Common myeloid progenitor, CD34-positive (primary cell): Measurements from ENCODE around the gene ERBB4.

Experiments used
- CTCF ChIA-PET: fragments of 350-600 bp; sonication (Branson Sonifier 250); formaldehyde crosslinking; loops from one replicate; lab custom pipeline; 2021; ENCODE audit warnings: antibody characterized with exemption; lab: Charles Lee
- POLR2A ChIA-PET: fragments of 350-600 bp; sonication (Branson Sonifier 250); formaldehyde crosslinking; loops from one replicate; lab custom pipeline; 2021; ENCODE audit warnings: antibody characterized with exemption; lab: Charles Lee
- DNase-seq, 3 donors: peaks; one replicate each; pipeline versions ENCODE4 v3.0.0 to v3.0.0-alpha.2; 2013
- H3K27ac ChIP-seq, 2 experiments: 1 replicate in 1 of 2; 2 replicates in 1 of 2; pipeline ENCODE4 v1.7.0; 2013; ENCODE audit warnings: inconsistent platforms in 2 of 2, low read length in 2 of 2, mild to moderate bottlenecking in 2 of 2, low read depth in 1 of 2, moderate library complexity in 1 of 2; ENCODE audit not compliant: severe bottlenecking in 2 of 2, insufficient read depth in 1 of 2, poor library complexity in 1 of 2
- H3K27me3 ChIP-seq, 5 experiments: replicated peaks in 2 of 5; 1 replicate in 3 of 5; 2 replicates in 2 of 5; pipeline versions ENCODE4 v1.6.1 to v1.7.0; 2013; ENCODE audit warnings: low read length in 4 of 5, mild to moderate bottlenecking in 2 of 5, moderate library complexity in 2 of 5, inconsistent platforms in 1 of 5; ENCODE audit not compliant: insufficient read depth in 5 of 5, control insufficient read depth in 4 of 5
- H3K36me3 ChIP-seq, 4 experiments: 1 replicate in 2 of 4; 2 replicates in 2 of 4; pipeline versions ENCODE4 v1.6.1 to v1.7.0; 2013; ENCODE audit warnings: low read length in 3 of 4, control low read depth in 1 of 4, mild to moderate bottlenecking in 1 of 4; ENCODE audit not compliant: control insufficient read depth in 4 of 4, insufficient read depth in 4 of 4
- H3K4me1 ChIP-seq, 4 experiments: 1 replicate in 3 of 4; 2 replicates in 1 of 4; pipeline versions ENCODE4 v1.6.1 to v1.7.1; 2013; ENCODE audit warnings: low read length in 3 of 4, mild to moderate bottlenecking in 3 of 4, control low read depth in 1 of 4, inconsistent platforms in 1 of 4, moderate library complexity in 1 of 4; ENCODE audit not compliant: control insufficient read depth in 4 of 4, insufficient read depth in 4 of 4; ENCODE audit errors: control extremely low read depth in 1 of 4
- H3K4me3 ChIP-seq, 7 experiments: 1 replicate in 4 of 7; 2 replicates in 3 of 7; pipeline versions ENCODE4 v1.5.1 to v1.7.0; 2013; ENCODE audit warnings: mild to moderate bottlenecking in 7 of 7, low read length in 6 of 7, moderate library complexity in 6 of 7, inconsistent platforms in 2 of 7, low read depth in 2 of 7, control low read depth in 1 of 7; ENCODE audit not compliant: insufficient read depth in 4 of 7, control insufficient read depth in 1 of 7; ENCODE audit errors: extremely low read depth in 1 of 7
- H3K9me3 ChIP-seq, 5 experiments: 1 replicate in 4 of 5; 2 replicates in 1 of 5; pipeline versions ENCODE4 v1.6.1 to v1.7.1; 2013; ENCODE audit warnings: low read length in 4 of 5, mild to moderate bottlenecking in 2 of 5, inconsistent platforms in 1 of 5, low read depth in 1 of 5, moderate library complexity in 1 of 5; ENCODE audit not compliant: control insufficient read depth in 4 of 5, insufficient read depth in 2 of 5; ENCODE audit errors: control extremely low read depth in 1 of 5
- WGBS: methylation state at CpG from one replicate; pipeline ENCODE4 v1.1.5; 2013; ENCODE audit not compliant: insufficient coverage; 5-methylcytosine and 5-hydroxymethylcytosine counted together

ERBB4 gene

DNA sequence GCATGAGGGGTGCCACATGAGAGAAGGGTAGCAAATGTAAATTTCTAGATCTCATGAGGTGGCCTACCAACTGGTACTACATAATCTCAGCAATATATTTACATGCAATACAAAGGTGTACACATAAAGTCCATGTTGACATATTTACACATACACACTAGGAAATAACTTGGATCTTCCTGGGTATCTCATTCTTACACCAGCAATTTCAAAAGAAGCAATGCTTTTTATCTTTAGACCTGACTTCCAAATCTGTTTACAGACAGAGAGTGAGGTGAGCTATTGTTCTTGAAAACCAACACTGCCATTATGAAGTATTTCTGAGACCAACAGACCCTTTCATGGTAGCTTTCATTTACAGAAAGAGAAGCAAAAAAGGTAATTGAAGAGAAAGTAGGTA, 184.2 kb downstream of the ERBB4 start:
- H3K27me3 ChIP-seq, result no peaks in the 10 kb centered on the region
- POLR2A ChIA-PET, result no interaction called here

DNA sequence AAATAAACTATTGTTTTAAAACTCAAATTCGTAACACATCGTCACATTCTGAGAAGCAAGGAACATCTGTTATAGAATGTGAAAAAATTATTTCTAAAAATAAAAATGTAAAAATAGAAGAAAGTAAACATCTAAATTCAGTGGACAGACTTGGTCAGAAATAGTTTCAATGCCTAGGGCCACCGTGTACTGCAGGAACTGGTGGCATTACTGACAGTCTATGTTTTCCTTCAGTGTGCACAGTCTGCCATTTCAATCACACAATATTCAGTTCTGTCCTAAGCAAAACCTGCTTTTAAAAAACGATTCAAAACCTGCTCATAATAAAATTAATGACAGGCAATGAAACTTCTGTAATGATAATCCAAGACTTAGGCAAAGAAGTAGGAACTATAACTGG, 190.1 kb downstream of the ERBB4 start:
- Histone ChIP-seq H3K27me3 (no peaks in the 10 kb centered on the region), H3K4me3 (no peak overlapping the region), H3K36me3 (no peaks in the 10 kb centered on the region), H3K4me1 (no peaks in the 10 kb centered on the region), H3K9me3 (no peaks in the 10 kb centered on the region), H3K27ac (no peak overlapping the region)
- 89% methylated on average over 1 of the region's 4 CpGs for WGBS
- ChIA-PET CTCF (no interaction called here), POLR2A (no interaction called here)
- no peak for DNase-seq

More for the DNA sequence above, 184.2 kb downstream of the ERBB4 start:
- DNase-seq, result no peak
- no peak overlapping the region for H3K4me3 ChIP-seq
- no peaks in the 10 kb centered on the region for H3K36me3 ChIP-seq
- H3K27ac ChIP-seq, result no peak overlapping the region
- CTCF ChIA-PET, result no interaction called here
- H3K9me3 ChIP-seq, result no peaks in the 10 kb centered on the region
- no peaks in the 10 kb centered on the region for H3K4me1 ChIP-seq

GRCh38 chr2:212346865-212347264, 191.7 kb downstream of the ERBB4 start:
- WGBS, result no CpG with 5 or more reads among the region's 2 CpGs

GRCh38 chr2:212345966-212346365, 192.6 kb downstream of the ERBB4 start:
- ChIA-PET POLR2A (no interaction called here), CTCF (no interaction called here)
- no peaks in the 10 kb centered on the region for H3K9me3 ChIP-seq
- no CpG with 5 or more reads among the region's 1 CpG for WGBS
- DNase-seq, result no peak
- H3K4me3 ChIP-seq, result no peak overlapping the region
- no peak overlapping the region for H3K27ac ChIP-seq
- H3K27me3 ChIP-seq, result no peaks in the 10 kb centered on the region
- no peaks in the 10 kb centered on the region for H3K36me3 ChIP-seq
- no peaks in the 10 kb centered on the region for H3K4me1 ChIP-seq

More at GRCh38 chr2:212346865-212347264, 191.7 kb downstream of the ERBB4 start:
- Histone ChIP-seq H3K4me3 (no peak overlapping the region), H3K4me1 (no peaks in the 10 kb centered on the region), H3K36me3 (no peaks in the 10 kb centered on the region), H3K27ac (no peak overlapping the region), H3K27me3 (no peaks in the 10 kb centered on the region), H3K9me3 (no peaks in the 10 kb centered on the region)
- no peak for DNase-seq
- ChIA-PET CTCF (no interaction called here), POLR2A (no interaction called here)

DNA sequence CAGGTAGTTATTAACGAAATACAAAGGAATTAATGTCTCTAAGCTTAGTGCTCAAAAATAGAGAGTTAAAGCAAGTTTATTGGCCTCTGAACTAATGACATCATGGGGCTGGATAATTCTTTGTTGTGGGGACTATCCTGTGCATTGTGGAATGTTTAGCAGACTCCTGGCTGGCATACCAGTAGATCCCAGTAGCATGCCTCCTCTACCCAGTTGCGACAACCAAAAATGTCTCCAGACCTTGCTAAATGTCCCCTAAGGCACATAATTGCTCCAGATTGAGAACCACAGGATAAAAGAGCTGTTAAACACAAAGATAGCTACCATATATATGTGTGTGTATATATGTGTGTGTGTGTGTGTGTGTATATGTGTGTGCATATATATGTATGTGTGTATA, 194.5 kb downstream of the ERBB4 start:
- CTCF ChIA-PET, result no interaction called here
- Histone ChIP-seq H3K4me1 (no peaks in the 10 kb centered on the region), H3K27me3 (no peaks in the 10 kb centered on the region), H3K9me3 (no peaks in the 10 kb centered on the region), H3K27ac (no peak overlapping the region), H3K36me3 (no peaks in the 10 kb centered on the region), H3K4me3 (no peak overlapping the region)
- no CpG with 5 or more reads among the region's 2 CpGs for WGBS
- no peak for DNase-seq
- POLR2A ChIA-PET, result no interaction called here

- DNase-seq, result no peak
- no peak overlapping the region for H3K4me3 ChIP-seq
- no peaks in the 10 kb centered on the region for H3K4me1 ChIP-seq
- H3K27me3 ChIP-seq, result no peaks in the 10 kb centered on the region
- no peak overlapping the region for H3K27ac ChIP-seq
- ChIA-PET CTCF (no interaction called here), POLR2A (no interaction called here)
- no peaks in the 10 kb centered on the region for H3K9me3 ChIP-seq
- H3K36me3 ChIP-seq, result no peaks in the 10 kb centered on the region
- WGBS, result no CpG with 5 or more reads among the region's 2 CpGs
These were observed 195.4 kb downstream of the ERBB4 start for GRCh38 chr2:212343167-212343566.

DNA sequence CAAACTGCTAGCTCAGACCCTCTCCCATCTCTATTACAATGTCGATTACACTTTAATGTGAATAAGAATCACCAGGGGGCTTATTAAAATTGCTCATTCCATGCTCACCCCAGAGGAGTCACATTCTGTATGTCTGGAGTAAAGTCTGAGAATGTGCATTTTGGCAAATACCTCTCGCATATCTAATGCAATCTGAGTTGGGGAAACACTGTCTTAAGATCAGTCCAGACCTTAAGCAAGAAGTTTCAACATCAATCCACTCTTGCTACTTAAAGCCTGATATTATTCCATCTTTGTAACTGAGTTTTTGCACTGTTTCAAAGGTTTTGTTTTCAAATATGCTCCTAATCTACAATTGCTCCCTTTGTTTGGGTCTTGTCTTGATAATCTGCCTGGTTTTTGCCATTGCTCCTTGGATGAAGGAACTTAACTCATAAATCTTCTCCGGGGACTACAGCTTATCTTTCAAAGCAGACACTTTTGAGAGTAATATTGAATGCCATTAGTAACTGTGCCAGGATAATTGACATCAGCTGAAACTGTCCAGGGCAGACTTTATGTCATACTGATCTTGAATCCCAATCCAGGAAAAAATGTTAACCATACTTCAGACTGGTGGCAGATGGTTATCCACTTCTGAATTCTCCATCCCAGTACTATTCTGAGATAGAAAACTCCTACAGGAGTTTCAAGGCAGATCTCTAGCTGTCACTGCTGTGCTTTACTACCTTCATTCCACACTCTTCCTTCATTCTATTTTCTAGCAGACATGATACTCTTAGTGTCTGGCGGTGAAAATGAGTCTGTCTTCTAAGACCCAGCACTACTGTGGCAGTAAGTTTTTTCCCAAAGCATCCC, 200.9 kb downstream of the ERBB4 start:
- CTCF ChIA-PET, result no interaction called here
- 94% methylated on average over 3 of the region's 4 CpGs for WGBS

More for the DNA sequence above, 200.9 kb downstream of the ERBB4 start:
- no peak overlapping the region for H3K27ac ChIP-seq
- H3K9me3 ChIP-seq, result no peaks in the 10 kb centered on the region
- no peaks in the 10 kb centered on the region for H3K4me1 ChIP-seq
- DNase-seq, result no peak
- no peaks in the 10 kb centered on the region for H3K36me3 ChIP-seq
- no peak overlapping the region for H3K4me3 ChIP-seq
- POLR2A ChIA-PET, result no interaction called here
- no peaks in the 10 kb centered on the region for H3K27me3 ChIP-seq
